ENCODE data around the gene PCNT.

The PCNT gene

DNA sequence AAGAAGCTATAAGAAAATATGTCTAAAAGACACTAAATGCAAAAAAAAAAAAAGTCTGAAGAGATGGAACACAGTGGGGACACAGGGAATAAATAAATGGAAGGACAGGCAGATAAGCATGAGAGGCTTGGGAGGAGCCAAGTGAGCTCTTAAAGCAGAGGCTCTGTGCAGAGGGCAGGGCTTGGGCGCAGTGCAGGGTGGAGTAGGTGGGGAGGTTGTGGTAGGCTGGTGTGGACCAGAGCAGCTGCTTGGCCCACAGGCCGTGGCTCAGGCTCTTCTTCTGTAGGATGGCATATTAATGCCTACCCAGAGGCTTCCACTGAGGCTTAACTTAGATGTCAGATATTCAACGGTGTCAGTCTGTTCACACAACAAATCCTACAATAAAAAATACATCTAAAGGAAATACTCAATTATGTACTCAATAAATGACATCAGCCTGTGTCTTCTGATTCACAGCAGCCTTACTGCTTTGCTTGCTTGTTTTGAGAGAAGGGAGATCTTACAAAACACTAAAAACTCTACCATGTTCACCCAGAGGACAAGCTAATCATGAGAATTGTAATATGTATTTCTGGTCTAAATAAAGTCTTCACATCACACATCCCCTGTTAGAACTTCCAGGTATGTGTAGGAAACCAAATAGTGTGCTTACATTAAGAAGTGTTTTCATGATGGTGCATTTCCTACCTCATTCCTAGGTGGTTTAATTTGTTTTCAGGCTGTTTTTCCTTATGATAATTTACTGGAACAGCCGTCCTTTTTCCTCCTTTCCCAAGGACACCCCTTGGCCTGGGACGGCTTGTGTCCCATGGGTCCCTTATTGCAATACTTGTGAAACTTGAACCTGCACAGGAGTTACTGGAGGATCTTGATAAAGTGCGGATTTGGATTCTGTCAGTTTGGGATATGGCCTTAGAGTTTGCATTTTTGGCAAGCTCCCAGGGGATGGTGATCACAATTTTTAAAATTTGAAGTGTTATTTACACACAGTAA, 159.6 kb downstream of the PCNT start:
- no peak for DNase-seq (ENCODE audit: low spot score)

DNA sequence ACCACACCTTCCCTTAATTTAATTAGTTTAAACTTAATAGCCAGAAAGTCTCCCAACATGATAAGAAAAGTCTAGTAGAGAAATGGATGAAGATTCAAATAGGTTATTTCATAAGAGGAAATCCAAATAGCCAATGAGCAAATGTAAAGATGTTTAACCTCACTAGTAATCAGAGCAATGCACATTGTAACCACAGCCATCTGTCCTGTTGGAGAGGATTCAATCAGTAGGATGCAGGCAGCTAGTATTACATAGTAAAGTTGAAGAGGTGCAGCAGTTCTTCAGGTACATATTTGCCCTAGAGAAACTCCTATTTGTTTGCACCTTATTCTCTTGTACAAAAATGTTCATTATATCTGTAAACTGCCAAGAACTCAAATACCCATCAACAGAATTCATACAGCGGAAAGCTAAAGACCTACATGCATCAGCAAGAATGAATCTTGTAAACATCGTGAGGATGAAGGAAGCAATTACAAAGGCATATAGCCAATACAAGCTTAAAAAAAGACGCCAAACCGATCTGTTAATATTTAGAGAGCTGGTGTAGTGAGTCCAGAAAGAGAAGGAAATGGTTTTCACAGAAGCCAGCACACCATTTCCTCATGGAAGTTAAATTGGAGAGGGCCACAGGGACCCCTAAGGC, 162.6 kb downstream of the PCNT start:
- no peak for DNase-seq (ENCODE audit: low spot score)

DNA sequence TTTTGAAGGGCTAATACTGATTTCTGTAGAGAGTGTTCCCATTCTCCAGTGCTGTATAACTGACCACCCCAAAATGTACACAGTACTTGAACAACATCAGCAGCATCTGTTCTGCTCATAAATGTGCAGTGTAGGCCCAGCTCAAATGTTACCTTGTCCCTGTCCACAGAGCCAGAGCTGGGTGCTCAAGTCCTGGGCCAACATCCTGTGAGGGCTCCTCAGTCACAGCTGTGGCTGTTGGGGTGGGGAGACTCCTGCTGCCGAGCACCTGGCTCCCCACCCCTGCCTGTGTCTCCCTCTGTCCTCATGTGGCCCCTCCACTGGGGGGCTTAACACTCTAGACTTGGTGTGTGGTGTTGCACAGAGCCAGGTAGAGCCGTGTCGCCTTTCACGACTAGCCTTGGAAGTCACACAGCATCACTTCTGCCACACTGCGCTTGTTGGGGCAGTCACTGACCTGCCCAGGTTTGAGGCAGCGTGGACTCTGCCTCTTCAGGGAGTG, 165.3 kb downstream of the PCNT start:
- DNase-seq (ENCODE audit: low spot score), result no peak

DNA sequence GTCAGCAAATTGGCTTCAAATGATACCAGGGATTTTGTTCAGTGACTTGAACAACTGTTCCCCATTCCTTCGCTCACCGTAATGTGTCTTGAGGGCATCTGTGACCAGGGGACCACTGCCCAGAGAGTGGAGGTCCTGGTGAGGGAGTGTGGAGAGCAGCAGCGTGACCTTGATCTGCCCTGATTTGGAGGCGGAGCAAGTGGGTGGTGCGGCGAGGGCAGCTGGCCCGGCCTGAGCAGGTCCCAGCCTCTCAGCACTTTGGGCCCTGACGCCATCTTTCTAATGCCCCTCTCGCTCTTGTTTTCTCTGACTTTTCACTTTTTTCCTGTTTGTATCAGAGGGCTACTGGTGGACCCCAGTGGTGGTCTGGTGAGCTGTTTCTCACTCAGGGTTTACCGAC, 165.8 kb downstream of the PCNT start:
- DNase-seq (ENCODE audit: low spot score), result no peak

- no peak for DNase-seq (ENCODE audit: low spot score)
Measured at GRCh38 chr21:46491553-46491952, 167.6 kb downstream of the PCNT start.

DNA sequence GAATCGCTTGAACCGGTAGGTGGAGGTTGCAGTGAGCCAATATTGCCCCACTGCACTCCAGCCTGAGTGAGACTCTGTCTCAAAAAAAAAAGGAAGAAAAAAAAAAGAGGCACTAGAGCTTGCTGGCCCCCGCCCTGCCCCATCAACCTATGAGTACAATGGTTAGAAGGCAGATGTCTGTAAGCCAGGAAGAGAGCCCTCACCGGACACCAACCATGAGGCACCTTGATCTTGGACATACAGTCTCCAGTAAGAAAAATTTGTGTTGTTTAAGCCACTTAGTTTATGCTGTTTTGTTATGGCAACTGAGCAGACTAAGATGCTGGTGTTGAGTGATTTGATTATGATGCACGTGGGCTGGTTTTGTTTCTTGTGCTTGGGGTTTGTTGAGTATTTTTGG, 168.9 kb downstream of the PCNT start:
- DNase-seq (ENCODE audit: low spot score), result no peak

DNA sequence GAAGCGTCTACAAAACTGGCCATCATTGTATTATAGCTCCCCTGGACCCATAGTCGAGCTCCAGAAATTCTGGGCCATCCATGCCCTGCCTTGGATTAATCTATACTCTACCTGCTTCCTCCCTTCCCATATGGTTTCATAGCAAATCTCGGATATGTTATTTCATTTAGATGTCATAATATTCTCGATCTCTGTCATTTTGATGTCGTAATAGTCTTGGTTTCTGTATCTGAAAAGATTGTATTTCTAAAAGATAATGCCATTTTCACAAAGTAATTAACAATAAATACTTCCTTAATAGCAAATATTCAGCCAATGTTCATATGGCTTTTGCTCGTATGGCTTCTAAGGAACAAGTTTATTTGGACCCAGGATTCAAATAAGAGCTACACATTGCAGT, 169.9 kb downstream of the PCNT start:
- DNase-seq (ENCODE audit: low spot score), result no peak

All from germinal center (tissue), 1 donor.